Natural killer cell treated with Interleukin-12 subunit alpha and Interleukin-12 subunit beta and Interleukin-15 and Interleukin-18, amount 100 ng/mL, for 72 hours (primary cell): ENCODE results near the gene DNHD1. TPM values are rescaled to one million over a fixed set of nuclear protein-coding genes. Genes with fewer than 3 reads are reported as not detected.
A peak's percentile ranks its signal among the peaks of the same experiment; 100 is the strongest.

Experiments
- ATAC-seq, 2 donors: fragments of 150-1000 bp; cut with Tn5 transposase in 1 of 2; sonication (Bioruptor Pico), chemical (Tn5 transposase) in 1 of 2; 2 replicates each; pipeline ENCODE4 v1.10.0; 2021
- DNase-seq: peaks from one replicate; pipeline ENCODE4 v3.0.0; 2022; ENCODE audit warnings: low spot score
- H3K27ac Mint-ChIP-seq, 2 donors: 1 replicate in 1 of 2; 2 replicates in 1 of 2; pipeline ENCODE4 v1.8.0; 2022; ENCODE audit warnings: mixed read lengths in 2 of 2, mild to moderate bottlenecking in 1 of 2, moderate library complexity in 1 of 2
- H3K27me3 Mint-ChIP-seq, 2 donors: 1 replicate in 1 of 2; 2 replicates in 1 of 2; pipeline ENCODE4 v1.8.0; 2022; ENCODE audit warnings: mixed read lengths in 2 of 2
- H3K36me3 Mint-ChIP-seq: one replicate; pipeline ENCODE4 v1.8.0; 2022; ENCODE audit warnings: mixed read lengths
- H3K4me1 Mint-ChIP-seq, 2 donors: 1 replicate in 1 of 2; 2 replicates in 1 of 2; pipeline ENCODE4 v1.8.0; 2022; ENCODE audit warnings: low read depth in 2 of 2, mixed read lengths in 2 of 2, mild to moderate bottlenecking in 1 of 2
- H3K4me3 Mint-ChIP-seq: one replicate; pipeline ENCODE4 v1.8.0; 2022; ENCODE audit warnings: mixed read lengths
- H3K9me3 Mint-ChIP-seq: 2 replicates; pipeline ENCODE4 v1.8.0; 2022; ENCODE audit warnings: mixed read lengths
- total RNA-seq, 2 donors: library from RNA; stranded (reverse); gene quantifications; one replicate each; pipeline ENCODE4 v1.2.3, GENCODE V29; 2022

Gene DNHD1
- total RNA-seq, 2 donors from 2014 or later = 22.4 to 53.6 TPM

DNA sequence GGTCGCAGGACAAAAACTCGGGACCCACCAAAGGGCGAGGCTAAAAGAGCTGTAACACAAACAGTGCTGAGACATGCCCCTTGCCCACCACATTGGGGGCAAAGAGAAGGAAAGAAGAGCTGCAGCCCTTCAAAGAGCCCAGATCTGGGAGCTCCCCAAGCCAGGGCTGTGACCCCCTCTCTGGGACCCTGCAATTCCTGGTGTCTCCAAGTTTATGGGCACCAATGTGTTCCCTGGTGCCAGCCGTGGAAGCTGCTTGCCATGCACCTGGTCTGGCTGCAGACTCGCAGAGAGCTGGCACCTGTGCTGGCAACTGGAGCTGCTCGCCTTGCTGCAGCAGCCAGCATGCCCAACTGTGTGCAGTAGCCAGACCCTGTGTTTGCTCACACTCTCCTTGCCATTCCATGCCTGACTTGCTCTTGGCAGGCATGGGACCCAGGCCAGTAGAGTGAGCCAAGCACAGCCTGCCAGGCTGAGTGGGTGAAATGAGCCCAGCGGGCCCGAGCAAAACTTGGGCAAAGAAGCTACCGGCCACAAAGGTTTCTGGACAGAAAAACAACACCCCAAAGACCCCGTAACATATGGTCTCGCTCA, 90.4 kb downstream of the DNHD1 start:
- Mint-ChIP-seq H3K27me3 (no peaks in the 10 kb centered on the region), H3K27ac (no peak overlapping the region), H3K4me1 (peaks cover 0 to 2% of the 10 kb centered on the region in 2 donors), H3K36me3 (peaks cover 28% of the 10 kb centered on the region), H3K9me3 (peaks cover 12% of the 10 kb centered on the region), H3K4me3 (no peak overlapping the region)
- DNase-seq (no peak), ATAC-seq (no peak)

DNA sequence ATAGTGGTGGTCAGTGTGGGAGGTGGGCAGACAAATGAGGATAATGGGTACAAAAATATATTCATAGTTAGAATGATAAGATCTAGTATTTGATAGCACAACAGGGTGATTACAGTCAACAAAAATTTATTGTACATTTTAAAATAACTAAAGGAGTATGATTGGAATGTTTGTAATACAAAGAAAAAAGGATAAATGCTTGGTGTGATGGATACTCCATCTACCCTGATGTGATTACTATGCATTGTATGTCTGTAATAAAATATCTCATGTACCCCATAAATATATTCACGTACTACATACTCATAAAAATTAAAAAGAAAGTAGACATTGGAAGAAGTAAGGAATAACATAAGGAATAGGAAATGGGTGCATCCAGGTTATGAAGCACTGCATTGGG, 90.9 kb downstream of the DNHD1 start:
- DNase-seq (no peak), ATAC-seq (no peak)
- H3K27ac Mint-ChIP-seq = no peak overlapping the region
- H3K4me1 Mint-ChIP-seq = peaks cover 0 to 2% of the 10 kb centered on the region in 2 donors
- peaks cover 10% of the 10 kb centered on the region for H3K9me3 Mint-ChIP-seq
- H3K27me3 Mint-ChIP-seq = no peaks in the 10 kb centered on the region
- peaks cover 24% of the 10 kb centered on the region for H3K36me3 Mint-ChIP-seq
- H3K4me3 Mint-ChIP-seq = no peak overlapping the region

GRCh38 chr11:6594142-6594768, 97.2 kb downstream of the DNHD1 start:
- Mint-ChIP-seq H3K36me3 (peaks cover 24% of the 10 kb centered on the region), H3K27ac (no peak overlapping the region), H3K27me3 (no peaks in the 10 kb centered on the region), H3K4me1 (peaks cover 14 to 27% of the 10 kb centered on the region in 2 donors), H3K9me3 (no peaks in the 10 kb centered on the region), H3K4me3 (no peak overlapping the region)
- no peak for ATAC-seq
- peak; percentile 13 for DNase-seq

- H3K4me3 Mint-ChIP-seq = no peak overlapping the region
- DNase-seq (no peak), ATAC-seq (no peak)
- H3K4me1 Mint-ChIP-seq = peaks cover 14 to 33% of the 10 kb centered on the region in 2 donors
- no peaks in the 10 kb centered on the region for H3K9me3 Mint-ChIP-seq
- H3K27ac Mint-ChIP-seq = peak overlapping the region in 1 of 2 donors; percentile 10
- no peaks in the 10 kb centered on the region for H3K27me3 Mint-ChIP-seq
- peaks cover 29% of the 10 kb centered on the region for H3K36me3 Mint-ChIP-seq
Observed at GRCh38 chr11:6596239-6596877, 99.3 kb downstream of the DNHD1 start.

GRCh38 chr11:6598555-6598954, 101.5 kb downstream of the DNHD1 start:
- Mint-ChIP-seq H3K9me3 (no peaks in the 10 kb centered on the region), H3K27ac (peak overlapping the region in 1 of 2 donors; percentile 17)

DNA sequence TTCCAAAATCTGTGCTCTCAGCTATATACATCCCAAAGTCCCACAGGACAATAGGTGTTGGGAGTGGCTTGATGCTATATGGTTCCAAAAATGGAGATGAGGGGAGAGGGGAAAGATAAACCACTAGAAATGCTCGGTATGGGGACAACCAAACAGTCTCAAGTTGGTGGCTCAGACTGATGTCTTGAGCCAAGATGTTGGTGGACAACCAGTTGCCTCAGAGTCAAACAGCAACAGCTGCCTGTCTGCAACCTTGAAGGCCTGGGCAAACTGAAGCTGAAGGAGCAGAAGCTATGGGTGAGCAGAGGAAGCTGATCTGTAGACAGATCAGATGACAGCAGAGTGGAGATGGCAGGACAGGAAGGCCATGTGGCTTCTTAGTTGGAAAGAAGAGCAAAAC, 102.4 kb downstream of the DNHD1 start:
- no peaks in the 10 kb centered on the region for H3K9me3 Mint-ChIP-seq
- peaks cover 10 to 37% of the 10 kb centered on the region in 2 donors for H3K4me1 Mint-ChIP-seq
- no peak overlapping the region for H3K27ac Mint-ChIP-seq
- peak; percentile 26 for DNase-seq
- peaks cover 32% of the 10 kb centered on the region for H3K36me3 Mint-ChIP-seq
- ATAC-seq = no peak
- no peaks in the 10 kb centered on the region for H3K27me3 Mint-ChIP-seq
- H3K4me3 Mint-ChIP-seq = no peak overlapping the region

More at GRCh38 chr11:6598555-6598954, 101.5 kb downstream of the DNHD1 start:
- no peak for ATAC-seq
- H3K36me3 Mint-ChIP-seq = peaks cover 32% of the 10 kb centered on the region
- no peaks in the 10 kb centered on the region for H3K27me3 Mint-ChIP-seq
- no peak overlapping the region for H3K4me3 Mint-ChIP-seq
- H3K4me1 Mint-ChIP-seq = peaks cover 14 to 41% of the 10 kb centered on the region in 2 donors
- DNase-seq = no peak

- no peaks in the 10 kb centered on the region for H3K27me3 Mint-ChIP-seq
- no peak overlapping the region for H3K4me3 Mint-ChIP-seq
- no peaks in the 10 kb centered on the region for H3K9me3 Mint-ChIP-seq
- DNase-seq (no peak), ATAC-seq (no peak)
- no peak overlapping the region for H3K27ac Mint-ChIP-seq
- peaks cover 32% of the 10 kb centered on the region for H3K36me3 Mint-ChIP-seq
- peaks cover 8 to 36% of the 10 kb centered on the region in 2 donors for H3K4me1 Mint-ChIP-seq
Observed at GRCh38 chr11:6599881-6600390, 102.9 kb downstream of the DNHD1 start.

DNA sequence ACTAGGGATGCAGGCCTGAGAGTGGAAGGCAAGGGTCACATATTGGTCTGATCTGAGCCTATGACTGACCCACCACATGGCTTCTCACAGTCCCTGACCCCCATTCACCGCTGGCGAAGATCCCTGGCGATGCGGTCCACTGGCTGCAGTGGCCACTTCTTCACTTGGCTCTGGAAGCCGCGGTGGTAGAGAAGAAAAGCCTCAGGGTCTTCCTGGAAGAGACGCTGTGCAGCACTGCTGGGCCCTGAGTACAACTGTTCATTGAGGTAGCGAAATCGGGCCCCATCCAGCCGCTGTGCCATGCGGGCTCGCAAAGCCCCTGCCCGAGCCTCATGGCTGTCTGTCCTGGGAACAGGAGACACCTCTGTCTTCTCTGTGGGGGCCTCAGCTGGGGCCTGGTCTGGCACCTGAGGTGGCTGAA, 104.0 kb downstream of the DNHD1 start:
- DNase-seq (peak; percentile 57), ATAC-seq (no peak)
- Mint-ChIP-seq H3K27me3 (no peaks in the 10 kb centered on the region), H3K36me3 (peaks cover 29% of the 10 kb centered on the region), H3K4me1 (peaks cover 11 to 36% of the 10 kb centered on the region in 2 donors), H3K4me3 (no peak overlapping the region), H3K9me3 (no peaks in the 10 kb centered on the region), H3K27ac (no peak overlapping the region)

- Mint-ChIP-seq H3K4me3 (no peak overlapping the region), H3K9me3 (no peaks in the 10 kb centered on the region), H3K27ac (no peak overlapping the region), H3K36me3 (peaks cover 25% of the 10 kb centered on the region), H3K27me3 (no peaks in the 10 kb centered on the region), H3K4me1 (peaks cover 20 to 37% of the 10 kb centered on the region in 2 donors)
- ATAC-seq = no peak
- DNase-seq = peak; percentile 22
Observed at GRCh38 chr11:6602096-6602940, 105.2 kb downstream of the DNHD1 start.

GRCh38 chr11:6603287-6604080, 106.4 kb downstream of the DNHD1 start, which contains the start of the genes ILK and RRP8:
TSS of gene ILK (plus strand) at chr11:6603774. CDS start at chr11:6604272, 498 bp downstream.
TSS of gene RRP8 (minus strand) at chr11:6603616. CDS start at chr11:6603502, 114 bp downstream.
- Mint-ChIP-seq H3K36me3 (peaks cover 16% of the 10 kb centered on the region), H3K27me3 (no peaks in the 10 kb centered on the region), H3K9me3 (no peaks in the 10 kb centered on the region), H3K27ac (no peak within 1 kb of the TSS), H3K4me3 (no peak within 1 kb of the TSS), H3K4me1 (peaks cover 17 to 40% of the 10 kb centered on the region in 2 donors)
- DNase-seq (peak; percentile 93), ATAC-seq (peak; percentile 94 to 95)

DNA sequence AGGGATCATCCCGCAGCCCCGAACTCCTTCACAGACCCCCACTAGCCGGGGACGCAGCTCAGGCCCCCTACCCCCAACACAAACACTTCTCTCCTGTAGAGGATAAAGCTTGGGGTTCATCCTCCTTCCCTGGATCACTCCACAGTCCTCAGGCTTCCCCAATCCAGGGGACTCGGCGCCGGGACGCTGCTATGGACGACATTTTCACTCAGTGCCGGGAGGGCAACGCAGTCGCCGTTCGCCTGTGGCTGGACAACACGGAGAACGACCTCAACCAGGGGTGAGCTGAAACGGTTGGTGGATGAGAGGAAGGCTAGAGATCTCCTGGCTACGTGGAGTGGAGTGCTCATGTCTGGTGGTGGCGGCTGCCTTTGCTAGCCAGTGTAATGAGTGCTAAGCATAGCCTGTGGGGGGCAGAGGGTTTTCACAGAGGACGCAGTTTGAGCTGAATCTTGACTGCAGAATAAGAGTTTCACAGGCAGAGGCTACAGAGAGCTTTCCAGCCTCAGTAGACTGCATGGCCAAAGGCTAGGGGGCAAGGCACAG, 107.1 kb downstream of the DNHD1 start:
- H3K4me1 Mint-ChIP-seq = peaks cover 22 to 40% of the 10 kb centered on the region in 2 donors
- H3K27ac Mint-ChIP-seq = no peak overlapping the region
- H3K4me3 Mint-ChIP-seq = no peak overlapping the region
- no peaks in the 10 kb centered on the region for H3K27me3 Mint-ChIP-seq
- peaks cover 13% of the 10 kb centered on the region for H3K36me3 Mint-ChIP-seq
- no peaks in the 10 kb centered on the region for H3K9me3 Mint-ChIP-seq
- peak; percentile 3 to 51 for ATAC-seq
- DNase-seq = peak; percentile 60

DNA sequence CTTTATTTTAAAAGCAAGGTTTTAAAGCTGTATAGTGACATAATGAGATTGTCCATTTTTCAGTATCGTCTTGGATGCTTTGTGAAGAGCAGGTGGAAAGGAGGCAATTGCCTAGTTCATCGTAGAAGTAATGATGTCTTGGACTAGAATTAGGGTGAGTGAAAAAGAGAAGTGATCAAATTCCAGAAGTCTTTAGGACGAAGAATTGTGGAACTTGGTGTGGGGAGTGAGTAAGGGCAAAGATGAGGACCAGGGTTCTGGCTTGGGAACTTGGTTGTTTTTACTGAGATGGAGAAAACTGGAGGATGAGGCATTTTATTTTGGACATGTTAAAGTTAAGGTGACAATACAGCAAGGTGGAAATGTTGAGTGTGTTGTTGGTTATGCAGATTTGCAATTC, 107.7 kb downstream of the DNHD1 start:
- DNase-seq (no peak), ATAC-seq (no peak)
- Mint-ChIP-seq H3K27ac (no peak overlapping the region), H3K9me3 (no peaks in the 10 kb centered on the region), H3K36me3 (peaks cover 11% of the 10 kb centered on the region), H3K4me3 (no peak overlapping the region), H3K4me1 (peaks cover 25 to 39% of the 10 kb centered on the region in 2 donors), H3K27me3 (no peaks in the 10 kb centered on the region)
